OCI-LY3 (cell line): Measurements from ENCODE around the gene GJA9.
A peak's percentile ranks its signal among the peaks of the same experiment; 100 is the strongest.

Experiments used
- H2AFZ ChIP-seq: fragments of 200-600, 300-600 bp; shearing (Covaris generic); 2 replicates; pipeline ENCODE4 v1.6.0; 2014; ENCODE audit warnings: antibody characterized with exemption, low read depth, low read length
- H3K27ac ChIP-seq: fragments of 200-600, 300-600 bp; sonication (generic); 2 replicates; pipeline ENCODE4 v1.5.1; 2014; ENCODE audit warnings: mild to moderate bottlenecking, low read length, moderate library complexity, mixed read lengths
- H3K27me3 ChIP-seq: fragments of 200-600, 300-600 bp; sonication (generic); 2 replicates; pipeline ENCODE4 v1.6.1; 2014; ENCODE audit warnings: low read depth, low read length, mixed read lengths
- H3K36me3 ChIP-seq: fragments of 200-600, 300-600 bp; sonication (generic); replicated peaks from 2 replicates; pipeline ENCODE3; 2014; ENCODE audit warnings: low read depth, low read length, mixed read lengths
- H3K4me1 ChIP-seq: fragments of 300-600, 200-600 bp; sonication (generic); 2 replicates; pipeline ENCODE4 v1.6.1; 2014; ENCODE audit warnings: low read length, mixed read lengths
- H3K4me2 ChIP-seq: fragments of 200-600, 300-600 bp; sonication (generic); 2 replicates; pipeline ENCODE4 v1.6.1; 2014; ENCODE audit warnings: low read length, mixed read lengths
- H3K4me3 ChIP-seq: fragments of 300-600, 200-600 bp; sonication (generic); 2 replicates; pipeline ENCODE4 v1.5.1; 2014; ENCODE audit warnings: antibody characterized with exemption, mild to moderate bottlenecking, low read length, moderate library complexity
- H3K79me2 ChIP-seq: fragments of 300-600, 200-600 bp; shearing (Covaris generic); 2 replicates; pipeline ENCODE4 v1.6.1; 2014; ENCODE audit warnings: mild to moderate bottlenecking, low read length, mixed read lengths
- H3K9ac ChIP-seq: fragments of 300-600, 200-600 bp; shearing (Covaris generic); 2 replicates; pipeline ENCODE4 v1.6.0; 2014; ENCODE audit warnings: mild to moderate bottlenecking, low read length, moderate library complexity
- H3K9me3 ChIP-seq: fragments of 200-600, 300-600 bp; shearing (Covaris generic); 2 replicates; pipeline ENCODE4 v1.6.1; 2014; ENCODE audit warnings: low read length, mixed read lengths; ENCODE audit not compliant: insufficient read depth
- H4K20me1 ChIP-seq: fragments of 200-600, 300-600 bp; sonication (generic); 2 replicates; pipeline ENCODE4 v1.6.1; 2016; ENCODE audit warnings: low read length, mixed read lengths; ENCODE audit not compliant: insufficient read depth
- CTCF ChIP-seq: fragments of 200-600, 300-600 bp; sonication (generic); IDR thresholded peaks from 2 replicates; pipeline ENCODE4 v1.5.1; 2014; ENCODE audit warnings: antibody characterized with exemption, low read length, low read depth
- EZH2phosphoT487 ChIP-seq: fragments of 200-600 bp; shearing (Covaris generic); IDR thresholded peaks from 2 replicates; pipeline ENCODE4 v1.6.1; 2018; ENCODE audit warnings: antibody characterized with exemption, mixed run types, low read depth

The GJA9 gene

GRCh38 chr1:38859561-38860453, 21.6 kb downstream of the GJA9 start, which contains the start of gene RRAGC:
Gene RRAGC, minus strand, starts transcription at chr1:38859772. Its CDS starts 126 bp downstream, at chr1:38859646.
- no peaks in the 10 kb centered on the region for H3K27me3 ChIP-seq
- H2AFZ ChIP-seq = peak within 1 kb of the TSS; percentile 36; the same call in 1 of the 2 replicates
- peaks cover 7% of the 10 kb centered on the region; the same call in 1 of the 2 replicates for H4K20me1 ChIP-seq
- peak within 1 kb of the TSS; percentile 100 for H3K4me3 ChIP-seq
- H3K27ac ChIP-seq = peak within 1 kb of the TSS; percentile 99
- H3K4me2 ChIP-seq = peak within 1 kb of the TSS; percentile 98
- peaks cover 40% of the 10 kb centered on the region for H3K36me3 ChIP-seq
- peaks cover 76% of the 10 kb centered on the region for H3K79me2 ChIP-seq
- H3K4me1 ChIP-seq = peaks cover 41% of the 10 kb centered on the region
- no peak for TF ChIP-seq CTCF
- no peak for TF ChIP-seq EZH2phosphoT487
- H3K9ac ChIP-seq = peak within 1 kb of the TSS; percentile 98
- H3K9me3 ChIP-seq = no peaks in the 10 kb centered on the region

- peaks cover 80% of the 10 kb centered on the region for H3K79me2 ChIP-seq
- H2AFZ ChIP-seq = no peak overlapping the region
Observed at GRCh38 chr1:38858833-38859560, 22.4 kb downstream of the GJA9 start.

GRCh38 chr1:38852780-38853179, 28.6 kb downstream of the GJA9 start:
- Histone ChIP-seq H3K27me3 (no peaks in the 10 kb centered on the region), H3K9ac (peak overlapping the region; percentile 59), H3K4me3 (peak overlapping the region; percentile 54), H3K36me3 (peaks cover 55% of the 10 kb centered on the region), H3K27ac (peak overlapping the region; percentile 98), H3K4me2 (peak overlapping the region; percentile 75), H3K9me3 (no peaks in the 10 kb centered on the region), H2AFZ (no peak overlapping the region), H3K4me1 (peaks cover 80% of the 10 kb centered on the region), H3K79me2 (peaks cover 72% of the 10 kb centered on the region), H4K20me1 (no peaks in the 10 kb centered on the region; the same call in 1 of the 2 replicates)
- TF ChIP-seq EZH2phosphoT487 (no peak), CTCF (no peak)

More at GRCh38 chr1:38858833-38859560, 22.4 kb downstream of the GJA9 start:
- no peak for TF ChIP-seq CTCF
- TF ChIP-seq EZH2phosphoT487 = no peak
- Histone ChIP-seq H3K9me3 (no peaks in the 10 kb centered on the region), H4K20me1 (peaks cover 3% of the 10 kb centered on the region; the same call in 1 of the 2 replicates), H3K36me3 (peaks cover 47% of the 10 kb centered on the region), H3K27ac (peak overlapping the region; percentile 99), H3K4me3 (peak overlapping the region; percentile 100), H3K4me2 (peak overlapping the region; percentile 76), H3K4me1 (peaks cover 48% of the 10 kb centered on the region), H3K27me3 (no peaks in the 10 kb centered on the region), H3K9ac (peak overlapping the region; percentile 79)

GRCh38 chr1:38848071-38848470, 33.3 kb downstream of the GJA9 start:
- H3K9ac ChIP-seq = peak overlapping the region; percentile 50
- H2AFZ ChIP-seq = no peak overlapping the region
- H3K4me1 ChIP-seq = peaks cover 47% of the 10 kb centered on the region
- H3K36me3 ChIP-seq = peaks cover 47% of the 10 kb centered on the region
- H3K27ac ChIP-seq = peak overlapping the region; percentile 89
- peak overlapping the region; percentile 16; the same call in 1 of the 2 replicates for H3K4me3 ChIP-seq
- no peaks in the 10 kb centered on the region for H3K9me3 ChIP-seq
- H3K79me2 ChIP-seq = peaks cover 76% of the 10 kb centered on the region
- no peak for TF ChIP-seq EZH2phosphoT487
- no peak for TF ChIP-seq CTCF
- no peaks in the 10 kb centered on the region for H4K20me1 ChIP-seq
- H3K4me2 ChIP-seq = peak overlapping the region; percentile 54
- no peaks in the 10 kb centered on the region for H3K27me3 ChIP-seq
